Amniotic stem cell (primary cell): Measurements from ENCODE around the gene ITPKB.
"Not testable (repeated sequence)": the region's sequence is repeated elsewhere in the genome, so short reads cannot be mapped to it uniquely, and the experiment has no call there.

ENCODE experiments used
- DNase-seq: peaks from one replicate; lab custom pipeline; 2025; lab: John Stamatoyannopoulos, UW

Gene ITPKB

GRCh38 chr1:226651041-226651731 lies 87.9 kb downstream of the ITPKB start:
- DNase-seq, result no peak

- DNase-seq, result no peak
These were observed 88.7 kb downstream of the ITPKB start for GRCh38 chr1:226650236-226650841.

- DNase-seq, result no peak
These were observed 89.3 kb downstream of the ITPKB start for GRCh38 chr1:226649780-226650179.

- no peak for DNase-seq
These were observed 89.8 kb downstream of the ITPKB start for GRCh38 chr1:226649244-226649643.

- DNase-seq, result no peak
These were observed 90.7 kb downstream of the ITPKB start for GRCh38 chr1:226648421-226648820.

GRCh38 chr1:226647719-226648118 lies 91.4 kb downstream of the ITPKB start:
- no peak for DNase-seq

GRCh38 chr1:226646870-226647449 lies 92.1 kb downstream of the ITPKB start:
- no peak for DNase-seq

- no peak for DNase-seq
These were observed 92.8 kb downstream of the ITPKB start for GRCh38 chr1:226646026-226646869.

- no peak for DNase-seq
These were observed 93.7 kb downstream of the ITPKB start for GRCh38 chr1:226645279-226645976.

- no peak for DNase-seq
These were observed 94.4 kb downstream of the ITPKB start for GRCh38 chr1:226644541-226645176.

- no peak for DNase-seq
These were observed 95.2 kb downstream of the ITPKB start for GRCh38 chr1:226643611-226644540.

- no peak for DNase-seq
These were observed 95.9 kb downstream of the ITPKB start for GRCh38 chr1:226643177-226643576.

- DNase-seq, result no peak
These were observed 96.7 kb downstream of the ITPKB start for GRCh38 chr1:226642421-226642820.

GRCh38 chr1:226641671-226642231 lies 97.3 kb downstream of the ITPKB start:
- DNase-seq, result no peak

GRCh38 chr1:226640321-226641136 lies 98.6 kb downstream of the ITPKB start:
- DNase-seq, result no peak

GRCh38 chr1:226639631-226640061 lies 99.4 kb downstream of the ITPKB start:
- DNase-seq, result no peak

GRCh38 chr1:226639206-226639605 lies 99.9 kb downstream of the ITPKB start:
- not testable (repeated sequence) for DNase-seq

- DNase-seq, result no peak
These were observed 100.5 kb downstream of the ITPKB start for GRCh38 chr1:226638608-226639007.

GRCh38 chr1:226638001-226638601 lies 101.0 kb downstream of the ITPKB start:
- no peak for DNase-seq
